ENCODE results near the gene ARL3. TPM values are rescaled to one million over a fixed set of nuclear protein-coding genes. Genes with fewer than 3 reads are reported as not detected.

ARL3 gene
- total RNA-seq, 2 donors from 2014 or later, result 4.8 to 5.6 TPM

GRCh38 chr10:102633848-102634247 lies 80.3 kb downstream of the ARL3 start:
- Histone ChIP-seq H3K27ac (peak overlapping the region; percentile 64), H3K4me1 (no peaks in the 10 kb centered on the region), H3K36me3 (no peaks in the 10 kb centered on the region), H3K27me3 (no peaks in the 10 kb centered on the region), H3K9me3 (no peaks in the 10 kb centered on the region), H3K4me3 (no peak overlapping the region), H3K9ac (ENCODE audit: low read depth in 2 of 2, low read length in 2 of 2) (peak overlapping the region in 1 of 2 donors; percentile 24)
- no peak for DNase-seq
- intact Hi-C loops (cut with DNase I), result no loop called here
- TF ChIP-seq CTCF (IDR thresholded peaks at IDR 0.05), result no peak

GRCh38 chr10:102633287-102633686 lies 80.9 kb downstream of the ARL3 start:
- Histone ChIP-seq H3K36me3 (no peaks in the 10 kb centered on the region), H3K27ac (peak overlapping the region; percentile 64), H3K9ac (ENCODE audit: low read depth in 2 of 2, low read length in 2 of 2) (peak overlapping the region in 1 of 2 donors; percentile 12), H3K4me1 (no peaks in the 10 kb centered on the region), H3K4me3 (no peak overlapping the region), H3K27me3 (no peaks in the 10 kb centered on the region), H3K9me3 (no peaks in the 10 kb centered on the region)
- DNase-seq, result no peak
- intact Hi-C loops (cut with DNase I), result no loop called here
- no peak for TF ChIP-seq CTCF (IDR thresholded peaks at IDR 0.05)

- no peak for TF ChIP-seq CTCF (IDR thresholded peaks at IDR 0.05)
- Histone ChIP-seq H3K27ac (peak overlapping the region; percentile 64), H3K36me3 (no peaks in the 10 kb centered on the region), H3K27me3 (no peaks in the 10 kb centered on the region), H3K4me3 (no peak overlapping the region), H3K9ac (ENCODE audit: low read depth in 2 of 2, low read length in 2 of 2) (peak overlapping the region in 1 of 2 donors; percentile 8), H3K4me1 (peaks cover 2% of the 10 kb centered on the region), H3K9me3 (no peaks in the 10 kb centered on the region)
- intact Hi-C loops (cut with DNase I), result no loop called here
- no peak for DNase-seq
Measured at GRCh38 chr10:102632394-102633111, 81.6 kb downstream of the ARL3 start.

GRCh38 chr10:102631525-102632393 lies 82.4 kb downstream of the ARL3 start:
- H3K9ac ChIP-seq (ENCODE audit: low read depth in 2 of 2, low read length in 2 of 2), result no peak overlapping the region
- no peaks in the 10 kb centered on the region for H3K36me3 ChIP-seq

More at GRCh38 chr10:102631525-102632393, 82.4 kb downstream of the ARL3 start:
- peak overlapping the region; percentile 64 for H3K27ac ChIP-seq
- no peaks in the 10 kb centered on the region for H3K27me3 ChIP-seq
- TF ChIP-seq CTCF (IDR thresholded peaks at IDR 0.05), result no peak
- peaks cover 4% of the 10 kb centered on the region for H3K4me1 ChIP-seq
- H3K9me3 ChIP-seq, result no peaks in the 10 kb centered on the region
- no peak overlapping the region for H3K4me3 ChIP-seq
- DNase-seq, result no peak
- intact Hi-C loops (cut with DNase I), result no loop called here

Measured in colonic mucosa (tissue), 4 donors.